K562 (cell line): ENCODE results near the gene KRT39. TPM values are rescaled to one million over a fixed set of nuclear protein-coding genes. Genes with fewer than 3 reads are reported as not detected.

Experiments
- ATAC-seq: fragments of 200-7000 bp; cut with Tn5 transposase; 3 replicates; pipeline ENCODE4 v1.9.1; 2020; ENCODE audit warnings: moderate library complexity
- BruUV-seq: library from RNA; stranded (reverse); fragments of 400-500 nt; replicated peaks from 2 replicates; lab custom pipeline; 2021; lab: Mats Ljungman, UMichigan
- CTCF ChIA-PET: fragments of 300-600 bp; formaldehyde crosslinking; extraction: SDS; loops from one replicate; lab custom pipeline; 2021; ENCODE audit warnings: low intra/inter-chr PET ratio; lab: Yijun Ruan, JAX
- POLR2A ChIA-PET: fragments of 300-600, 350-650 bp; sonication (Branson Sonifier 250); formaldehyde crosslinking; extraction: SDS; loops from one replicate; lab custom pipeline; 2021; ENCODE audit warnings: antibody characterized with exemption, inconsistent platforms; lab: Yijun Ruan, JAX
- DNase-seq, 4 experiments: peaks; one replicate each; pipeline versions ENCODE4 v3.0.0 to v3.0.0-alpha.2; 2011 to 2018; ENCODE audit warnings: low spot score in 3 of 4, mixed read lengths in 3 of 4; ENCODE audit errors: extremely low read depth in 1 of 4
- FAIRE-seq: peaks from 2 replicates; lab custom pipeline; 2011; peaks lifted over from hg19 to GRCh38; lab: Jason Lieb, UNC
- H2AFZ ChIP-seq: 2 replicates; pipeline ENCODE4 v1.6.0; 2011; ENCODE audit warnings: low read depth, low read length, control low read depth, inconsistent platforms
- H3K27ac ChIP-seq: fragments of 200-600 bp; 3 replicates; pipeline ENCODE4 v1.8.0; 2011; ENCODE audit warnings: low read depth, mild to moderate bottlenecking, control low read depth, inconsistent platforms, low read length, moderate library complexity, mixed read lengths; ENCODE audit errors: extremely low read depth
- H3K27me3 ChIP-seq, 2 experiments: fragments of 300-600 bp in 1 of 2; 2 replicates in 1 of 2; 3 replicates in 1 of 2; pipeline versions ENCODE4 v1.6.0 to v1.8.0; 2011; ENCODE audit warnings: inconsistent platforms in 2 of 2, low read length in 2 of 2, mild to moderate bottlenecking in 1 of 2, mixed read lengths in 1 of 2, moderate library complexity in 1 of 2; ENCODE audit not compliant: control insufficient read depth in 2 of 2, insufficient read depth in 2 of 2
- H3K36me3 ChIP-seq: fragments of 300-600 bp; 3 replicates; pipeline ENCODE4 v1.8.0; 2011; ENCODE audit warnings: mild to moderate bottlenecking, low read length, inconsistent platforms; ENCODE audit not compliant: control insufficient read depth, insufficient read depth
- H3K4me1 ChIP-seq, 2 experiments: fragments of 200-600 bp in 1 of 2; replicated peaks in 1 of 2; 2 replicates in 1 of 2; 3 replicates in 1 of 2; pipeline versions ENCODE4 v1.5.1 to v1.8.0; 2011; ENCODE audit warnings: inconsistent platforms in 2 of 2, low read length in 2 of 2, mild to moderate bottlenecking in 1 of 2, mixed read lengths in 1 of 2, moderate library complexity in 1 of 2; ENCODE audit not compliant: control insufficient read depth in 2 of 2, insufficient read depth in 2 of 2
- H3K4me2 ChIP-seq: 2 replicates; pipeline ENCODE4 v1.6.1; 2011; ENCODE audit warnings: low read length, control low read depth, inconsistent platforms, mixed read lengths; ENCODE audit not compliant: insufficient read depth
- H3K4me3 ChIP-seq: fragments of 200-600 bp; sonication (generic), shearing (Covaris generic); 2 replicates; pipeline ENCODE4 v1.5.1; 2016; ENCODE audit warnings: control low read depth, inconsistent platforms
- H3K79me2 ChIP-seq: fragments of 200-600 bp; 3 replicates; pipeline ENCODE4 v1.8.0; 2011; ENCODE audit warnings: low read length, inconsistent platforms; ENCODE audit not compliant: control insufficient read depth, insufficient read depth
- H3K9ac ChIP-seq, 2 experiments: 2 replicates each; pipeline versions ENCODE4 v1.6.0 to v1.6.1; 2011; ENCODE audit warnings: low read depth in 2 of 2, low read length in 2 of 2, control low read depth in 1 of 2, inconsistent platforms in 1 of 2, mild to moderate bottlenecking in 1 of 2, mixed read lengths in 1 of 2; ENCODE audit not compliant: insufficient read depth in 1 of 2
- H3K9me1 ChIP-seq: one replicate; pipeline ENCODE4 v1.6.0; 2011; ENCODE audit warnings: inconsistent platforms, mild to moderate bottlenecking, low read length, moderate library complexity; ENCODE audit not compliant: control insufficient read depth, insufficient read depth
- H3K9me3 ChIP-seq: replicated peaks from 2 replicates; pipeline ENCODE4 v1.5.1; 2011; ENCODE audit warnings: low read depth, low read length, inconsistent platforms; ENCODE audit not compliant: control insufficient read depth, insufficient read depth
- H4K20me1 ChIP-seq: replicated peaks from 2 replicates; pipeline ENCODE4 v1.6.1; 2011; ENCODE audit warnings: low read length, inconsistent platforms, mixed read lengths; ENCODE audit not compliant: control insufficient read depth, insufficient read depth
- STAT6 ChIP-seq: sonication (generic); formaldehyde crosslinking; IDR thresholded peaks from 2 replicates; pipeline ENCODE4 v1.8.1; 2023; ENCODE audit warnings: mild to moderate bottlenecking, missing genetic modification reagents
- THRA ChIP-seq: fragments of 450-650 bp; IDR thresholded peaks from 2 replicates; pipeline ENCODE4 v1.6.1; 2017; ENCODE audit warnings: mild to moderate bottlenecking, moderate library complexity
- ZNF134 ChIP-seq: fragments of 250-450 bp; sonication (Bioruptor Pico); conservative IDR thresholded peaks from 2 replicates; pipeline ENCODE4 v1.4.0; 2020
- WGBS: fragments of 100-300 bp; shearing (Covaris generic); methylation state at CpG from one replicate; pipeline ENCODE4 v1.1.6; 2016; ENCODE audit warnings: low coverage, mixed read lengths; ENCODE audit not compliant: insufficient coverage; ENCODE audit errors: missing lambda C conversion rate; 5-methylcytosine and 5-hydroxymethylcytosine counted together
- in situ Hi-C: fragments of 300-500 bp; cut with MboI; formaldehyde crosslinking; loops from 4 replicates; pipeline ENCODE4 v1.15.0; 2018; ENCODE audit warnings: inconsistent platforms, mixed read lengths
- intact Hi-C: fragments of 100-400 bp; cut with micrococcal nuclease; formaldehyde crosslinking; loops from 2 replicates; pipeline ENCODE4 v1.14.2; 2022
- polyA plus RNA-seq, 8 experiments: library from polyadenylated mRNA; depleted of rRNA in 4 of 8; stranded (reverse) in 5 of 8; unstranded in 3 of 8; fragments of >200 nt; fragmentation: Nextera tagmentation in 2 of 8; fragmentation: Illumina TruSeq in 1 of 8; extraction: Ambion mirVana in 2 of 8; extraction: Trizol in 1 of 8; gene quantifications; 2 replicates each; pipeline versions ENCODE4 v1.2.1 to v1.2.3, GENCODE V29; 2011 to 2014; ENCODE audit warnings: inconsistent platforms in 1 of 8, missing spikeins in 1 of 8
- total RNA-seq, 7 experiments: library from RNA; depleted of rRNA in 6 of 7; stranded (reverse); fragments of >200 nt in 6 of 7; fragmentation: Illumina TruSeq in 2 of 7; extraction: Trizol in 2 of 7; gene quantifications; 2 replicates each; pipeline versions ENCODE4 v1.2.1 to v1.2.3, GENCODE V29; 2011 to 2021; ENCODE audit warnings: low replicate concordance in 1 of 7

The KRT39 gene
- total and polyA plus RNA-seq, 9 of the 15 experiments (the other 6 are each of a cell fraction or from before 2014, with no cell fraction given), result not detected

GRCh38 chr17:40993839-40994238 lies 27.1 kb upstream of the KRT39 start, which contains the start of gene KRTAP3-3:
KRTAP3-3 (minus strand) TSS chr17:40994164; CDS start chr17:40994097, 67 bp downstream.
- no peaks in the 10 kb centered on the region for H3K9me3 ChIP-seq
- in situ Hi-C loops (no loop called here), intact Hi-C loops (no loop called here)
- no peaks in the 10 kb centered on the region for H3K79me2 ChIP-seq
- no peaks in the 10 kb centered on the region; a peak in 1 of 5 replicates for H3K27me3 ChIP-seq
- H4K20me1 ChIP-seq, result no peaks in the 10 kb centered on the region
- H3K4me2 ChIP-seq, result no peak within 1 kb of the TSS
- WGBS, result 4% methylated on average over 3 of the region's 4 CpGs
- no peaks in the 10 kb centered on the region for H3K4me1 ChIP-seq
- POLR2A ChIA-PET, result interaction anchor here (0.5 kb wide), 1 partner anchor 685 kb away, joined by 3 read pairs; the partner anchor contains the start of gene RARA
- BruUV-seq, result no TSS peak
- no peak within 1 kb of the TSS for H3K4me3 ChIP-seq
- DNase-seq (no peak), FAIRE-seq (no peak), ATAC-seq (no peak)
- H3K9ac ChIP-seq, result no peak within 1 kb of the TSS
- no peak within 1 kb of the TSS for H3K27ac ChIP-seq
- TF ChIP-seq STAT6 (CRISPR knock-in tag), result no peak
- TF ChIP-seq THRA, result no peak
- TF ChIP-seq ZNF134 (CRISPR knock-in tag), result no peak
- CTCF ChIA-PET, result no interaction called here
- H3K36me3 ChIP-seq, result no peaks in the 10 kb centered on the region
- no peak within 1 kb of the TSS for H2AFZ ChIP-seq
- no peaks in the 10 kb centered on the region for H3K9me1 ChIP-seq
